Fibroblast of skin of back (primary cell): Measurements from ENCODE around the gene FAM156B. TPM values are rescaled to one million over a fixed set of nuclear protein-coding genes. Genes with fewer than 3 reads are reported as not detected.
"Not testable (repeated sequence)": the region's sequence is repeated elsewhere in the genome, so short reads cannot be mapped to it uniquely, and the experiment has no call there.

Experiments
- DNase-seq: peaks from one replicate; pipeline ENCODE4 v3.0.0-alpha.2; 2013
- polyA plus RNA-seq, 2 experiments: library from polyadenylated mRNA; unstranded; fragments of 120-200 nt; gene quantifications; one replicate each; pipeline ENCODE4 v1.2.1, GENCODE V29; 2013; ENCODE audit not compliant: insufficient read length in 2 of 2

FAM156B gene, protein sequence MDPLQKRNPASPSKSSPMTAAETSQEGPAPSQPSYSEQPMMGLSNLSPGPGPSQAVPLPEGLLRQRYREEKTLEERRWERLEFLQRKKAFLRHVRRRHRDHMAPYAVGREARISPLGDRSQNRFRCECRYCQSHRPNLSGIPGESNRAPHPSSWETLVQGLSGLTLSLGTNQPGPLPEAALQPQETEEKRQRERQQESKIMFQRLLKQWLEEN
- polyA plus RNA-seq (2013, experiment 1 of 2; ENCODE audit: insufficient read length), result 19.2 TPM
- polyA plus RNA-seq (2013, experiment 2 of 2; ENCODE audit: insufficient read length), result 15.0 TPM

DNA sequence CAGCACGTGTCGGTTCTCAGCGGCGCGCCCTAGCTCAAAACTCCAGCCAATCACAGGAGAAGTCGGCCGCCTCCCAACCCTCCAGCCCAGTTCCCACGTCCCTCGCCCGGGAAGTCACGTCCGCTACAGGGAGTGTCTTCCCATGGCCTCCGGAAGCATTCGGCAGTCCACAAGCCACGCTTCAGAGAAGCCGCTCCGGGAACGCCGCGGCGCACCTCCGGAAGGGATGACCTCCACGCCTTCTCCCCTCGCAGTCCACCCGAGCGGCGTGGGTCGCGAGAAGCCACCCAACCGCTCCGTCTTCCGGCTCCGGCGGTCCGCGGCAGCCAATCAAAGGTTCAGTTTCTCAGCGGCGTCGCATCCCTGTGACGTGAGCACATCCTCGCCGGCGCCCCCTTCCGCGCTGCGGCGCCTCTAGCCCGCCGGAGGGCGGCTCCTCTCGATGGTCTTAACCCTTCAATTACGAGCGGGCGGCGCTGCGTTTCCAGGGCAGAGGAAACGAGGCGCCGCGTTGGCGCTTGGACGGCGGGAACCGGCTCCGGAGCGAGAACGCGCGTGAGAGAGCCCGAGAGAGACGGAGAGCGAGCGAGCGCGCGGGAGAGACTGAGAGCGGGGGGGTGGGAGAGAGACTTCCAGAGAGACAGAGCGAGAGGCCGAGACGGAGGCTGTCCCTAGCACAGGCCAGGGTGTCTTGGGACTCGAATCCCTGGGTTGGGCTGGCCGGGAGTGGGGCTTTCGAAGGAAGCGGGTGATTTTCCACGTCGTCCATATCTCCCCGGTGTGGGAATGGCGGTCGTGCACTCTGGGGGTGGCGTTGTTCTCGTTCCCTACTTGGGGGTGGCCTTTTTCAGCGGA, at the start of gene FAM156B:
Gene FAM156B (plus strand): TSS at position 476 of the 855 bp plus-strand sequence. CDS start 9,896 bp downstream, outside the sequence.
- not testable (repeated sequence) for DNase-seq

DNA sequence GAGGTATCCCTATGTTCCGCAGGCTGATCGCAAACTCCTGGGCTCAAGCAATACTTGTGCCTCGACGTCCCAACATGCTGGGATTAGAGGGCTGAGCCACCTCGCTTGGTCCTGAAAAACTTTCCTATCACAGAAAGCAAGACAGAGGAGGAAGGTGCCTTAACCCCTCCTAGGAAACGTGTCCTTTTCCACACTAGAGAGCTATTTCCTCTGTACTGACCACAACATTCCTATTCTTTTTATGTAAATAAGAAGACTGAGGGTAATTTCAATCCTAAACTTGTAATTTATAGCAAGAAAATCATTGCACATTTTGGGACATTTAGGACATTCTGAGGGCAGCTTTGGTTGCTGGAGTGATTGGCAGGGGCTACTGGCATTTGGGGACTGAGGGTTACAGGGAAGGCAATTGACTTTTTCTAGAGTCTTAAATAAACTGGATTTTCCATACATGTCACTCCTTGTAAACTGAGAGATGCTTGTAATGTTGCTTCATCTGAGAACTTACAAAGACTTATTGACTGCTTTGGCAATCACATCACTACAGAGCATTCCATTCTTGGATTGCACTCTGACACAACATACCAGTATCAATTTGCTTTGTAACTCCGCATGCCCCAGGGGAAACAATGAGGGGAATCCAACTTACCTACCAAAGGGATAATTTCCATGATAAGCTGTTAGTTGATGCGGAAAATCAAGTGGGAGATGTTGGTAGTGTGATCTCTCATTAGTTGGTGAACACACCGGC, 44.8 kb upstream of the FAM156B start:
- DNase-seq, result peak; percentile 54

DNA sequence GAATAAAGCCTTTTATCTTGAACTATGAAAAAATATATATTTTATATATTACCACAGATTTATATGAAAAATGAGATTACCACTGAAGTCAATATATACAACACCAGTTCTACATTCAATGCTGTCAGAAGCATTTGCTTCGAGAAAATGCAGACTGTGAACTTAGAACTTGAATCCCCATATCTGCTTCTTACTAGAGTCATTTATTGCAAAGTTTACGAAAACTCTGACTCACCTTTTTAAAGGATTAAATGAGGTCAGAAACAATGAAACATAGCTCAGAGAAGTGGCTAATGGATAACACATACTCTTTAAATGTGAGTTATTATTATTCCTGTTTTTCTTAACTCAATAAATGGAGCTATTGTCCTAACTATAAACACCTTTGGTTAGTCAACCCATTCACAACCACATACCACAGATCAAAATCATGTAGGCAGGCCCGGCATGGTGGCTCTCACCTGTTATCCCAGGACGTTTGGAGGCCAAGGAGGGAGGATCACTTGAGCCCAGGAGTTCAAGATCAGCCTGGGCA, 40.1 kb upstream of the FAM156B start:
- not testable (repeated sequence) for DNase-seq

DNA sequence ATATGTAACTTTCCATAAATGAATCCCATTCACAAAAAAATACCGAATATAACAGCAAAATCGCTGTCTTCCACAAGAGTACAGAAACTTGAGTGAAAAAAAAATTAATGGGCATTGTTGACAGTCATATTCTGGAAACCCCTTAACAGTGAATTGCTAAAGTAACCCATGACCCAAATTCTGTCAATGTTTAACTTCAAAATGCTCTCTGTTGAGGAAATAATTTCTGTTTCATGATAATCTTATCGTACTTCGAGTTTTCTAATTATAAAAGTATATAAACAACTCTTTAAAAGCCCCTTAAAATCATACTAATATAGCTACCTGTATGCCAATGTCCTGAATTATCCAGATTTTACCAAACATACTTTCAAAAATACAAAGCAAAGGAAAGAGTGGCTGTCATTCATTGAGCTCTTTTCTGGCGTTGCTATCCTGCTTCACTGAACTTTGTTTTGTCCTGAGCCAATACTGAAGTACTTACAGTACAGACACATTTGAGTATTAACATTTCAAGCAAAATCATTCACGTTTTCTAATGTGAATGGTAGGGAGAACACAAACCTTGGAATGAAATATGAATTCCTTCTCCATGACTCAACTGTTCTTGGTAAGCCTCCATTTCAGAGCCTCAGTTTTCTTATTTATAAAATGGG, 31.7 kb upstream of the FAM156B start:
- DNase-seq, result peak; percentile 8

DNA sequence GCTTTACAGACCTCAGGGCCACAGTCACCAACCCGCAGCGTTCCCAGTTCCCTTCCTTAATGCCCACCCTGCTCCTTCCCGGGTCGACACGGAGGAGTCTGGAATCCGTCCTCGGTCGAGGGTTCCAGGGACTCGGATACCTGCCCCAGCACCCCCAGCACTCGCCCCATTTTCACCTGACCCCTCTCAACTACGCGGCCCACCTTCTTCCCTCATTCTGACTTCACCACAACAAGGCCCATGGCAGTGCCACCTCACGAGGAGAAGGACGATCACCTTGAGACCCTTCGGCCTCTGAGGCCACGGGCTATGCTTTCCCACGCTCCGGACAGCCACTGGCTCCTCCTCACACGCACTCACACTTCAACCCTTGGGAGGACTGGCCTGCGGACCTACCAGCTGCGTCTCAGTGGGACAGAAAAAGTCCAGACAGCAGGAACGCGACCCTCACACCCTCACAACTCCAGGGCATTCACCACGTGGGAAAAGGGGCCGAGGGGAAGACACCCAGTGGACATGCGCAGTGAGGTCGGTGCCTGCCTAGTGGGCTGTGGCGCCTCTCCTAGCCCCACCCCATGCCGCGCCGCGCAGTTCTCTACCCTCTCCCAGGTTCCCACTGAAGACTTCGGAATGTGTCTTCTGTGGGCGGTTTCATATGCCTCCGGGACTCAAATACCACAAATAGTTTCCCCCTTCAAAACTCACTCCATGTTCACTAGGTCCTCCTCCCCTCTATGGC, 29.4 kb upstream of the FAM156B start, which contains the start of gene XAGE3:
Gene XAGE3 (minus strand): TSS at position 474 of the 739 bp plus-strand sequence. CDS start 950 bp downstream, outside the sequence.
- no peak for DNase-seq

DNA sequence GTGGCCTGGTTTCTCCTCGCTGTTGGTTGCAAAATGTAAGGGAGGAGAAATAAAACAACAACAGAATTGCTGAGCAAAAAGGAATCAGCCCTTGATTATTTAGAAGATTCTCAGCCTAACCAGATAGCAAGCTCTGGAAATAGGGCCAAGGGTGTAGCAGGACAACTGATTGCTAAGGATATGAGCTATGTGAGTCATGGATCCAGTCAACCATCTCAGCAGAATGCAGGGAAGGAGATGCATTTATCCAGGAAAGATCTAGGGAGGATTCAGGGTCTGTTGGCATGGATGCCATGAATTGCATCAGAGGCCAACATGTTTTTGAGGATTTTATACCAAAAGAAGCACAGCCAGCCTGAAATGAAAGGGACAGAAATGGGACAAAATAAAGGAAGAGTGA, 27.1 kb upstream of the FAM156B start:
- DNase-seq, result no peak

DNA sequence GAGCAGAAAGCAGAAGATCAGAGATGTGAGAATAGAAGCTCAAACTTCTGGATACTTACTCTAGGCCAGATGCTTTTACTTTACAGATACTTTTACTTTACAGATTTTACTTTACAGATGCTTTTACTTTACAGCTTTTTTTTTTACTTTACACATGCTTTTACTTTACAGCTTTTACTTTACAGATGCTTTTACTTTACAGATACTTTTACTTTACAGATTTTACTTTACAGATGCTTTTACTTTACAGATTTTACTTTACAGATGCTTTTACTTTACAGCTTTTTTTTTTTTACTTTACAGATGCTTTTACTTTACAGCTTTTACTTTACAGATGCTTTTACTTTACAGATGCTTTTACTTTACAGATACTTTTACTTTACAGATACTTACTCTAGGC, 23.3 kb upstream of the FAM156B start:
- not testable (repeated sequence) for DNase-seq

DNA sequence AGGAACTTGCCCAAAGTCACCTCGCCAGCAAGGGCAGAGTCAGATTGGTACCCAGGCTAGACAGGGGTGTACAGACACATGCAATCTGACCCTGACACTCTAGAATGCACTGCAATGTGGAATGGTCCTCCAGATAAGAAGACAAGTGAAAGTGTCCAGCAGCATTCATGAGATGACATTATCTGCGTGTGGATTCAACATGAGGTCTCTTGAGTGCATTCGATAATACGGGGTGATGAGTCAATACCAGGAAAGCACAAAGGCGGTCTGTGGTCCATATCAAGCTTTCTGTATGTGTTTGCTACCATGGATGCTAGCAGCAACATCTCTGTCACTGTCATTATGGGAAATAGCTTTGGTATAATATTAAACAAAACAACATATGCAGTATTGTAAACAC, 22.5 kb upstream of the FAM156B start:
- no peak for DNase-seq

DNA sequence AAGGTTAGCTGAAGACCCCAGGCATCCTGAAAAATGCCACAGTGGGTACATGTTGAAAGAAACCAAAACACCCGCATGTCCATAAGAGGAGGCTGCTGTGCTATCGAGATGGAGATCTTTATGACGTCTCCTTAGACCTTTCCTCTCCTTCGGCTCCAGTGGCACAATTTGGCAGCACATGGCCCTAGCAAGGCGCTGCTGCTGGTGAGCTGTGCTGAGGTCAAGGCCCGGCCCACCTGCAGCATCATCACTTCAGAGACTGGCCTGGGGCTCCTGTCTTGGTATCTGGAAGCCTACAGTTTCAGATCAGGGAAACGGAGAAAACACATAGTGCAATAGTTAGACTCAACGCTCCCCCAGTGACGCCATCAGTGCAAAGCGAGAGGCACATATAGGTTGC, 21.7 kb upstream of the FAM156B start:
- not testable (repeated sequence) for DNase-seq

DNA sequence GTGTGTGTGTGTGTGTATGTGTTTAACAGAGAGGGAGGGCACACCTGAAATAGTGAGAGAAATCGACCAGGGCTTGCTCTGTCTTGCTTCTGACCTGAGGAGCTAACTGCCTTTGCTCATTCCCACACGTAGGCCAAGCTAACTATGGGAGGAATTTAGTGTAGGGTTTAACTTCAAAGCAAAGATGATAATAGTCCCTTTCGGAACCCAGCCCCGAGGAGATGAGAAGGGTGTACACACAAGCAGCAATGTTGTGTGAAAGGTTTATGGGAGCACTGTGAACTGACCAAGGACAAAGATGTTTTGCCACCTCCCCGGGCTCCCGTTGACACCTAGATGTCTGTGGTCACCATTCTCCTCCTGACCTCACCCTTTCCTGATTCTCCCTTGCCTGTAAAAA, 20.7 kb upstream of the FAM156B start:
- not testable (repeated sequence) for DNase-seq

DNA sequence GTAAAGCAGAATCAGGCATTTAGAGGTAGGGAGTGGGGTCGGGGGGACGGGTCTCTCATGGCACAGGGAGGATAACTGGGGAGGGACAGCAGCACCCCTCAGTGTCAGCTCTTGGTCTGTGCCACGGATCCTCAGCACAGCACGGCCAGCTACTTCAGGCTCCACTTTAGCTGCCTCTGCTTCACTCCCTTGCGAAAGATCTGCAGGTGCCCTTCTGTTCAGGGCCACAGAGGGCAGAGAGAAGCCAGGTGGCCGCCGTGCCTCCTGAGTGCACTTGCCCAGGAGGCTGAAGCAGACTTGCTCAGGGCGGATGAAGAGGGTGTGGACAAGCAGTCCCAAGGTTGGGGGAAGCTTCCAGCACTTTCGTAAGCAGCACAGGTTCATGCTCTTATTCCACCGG, 9.7 kb upstream of the FAM156B start:
- not testable (repeated sequence) for DNase-seq

DNA sequence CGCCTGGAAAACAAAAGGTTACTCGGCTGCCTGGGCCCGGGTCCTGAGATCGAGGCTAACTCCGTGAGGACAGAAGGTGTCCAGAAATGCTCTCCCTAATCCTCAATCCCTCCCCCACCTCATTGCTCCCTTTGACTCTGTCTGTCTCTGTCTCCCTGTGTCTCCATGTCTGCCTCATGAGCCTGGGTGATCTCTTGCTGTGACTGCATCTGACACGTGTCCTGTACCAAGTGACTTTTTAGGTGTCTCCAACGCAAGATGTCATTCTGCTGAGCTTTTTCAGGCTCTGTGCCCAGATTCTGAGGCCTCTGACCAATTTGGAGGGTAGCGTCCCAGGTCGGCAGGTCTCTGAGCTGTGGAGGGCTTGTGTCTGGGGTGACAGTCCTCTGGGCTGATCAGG, 9.0 kb upstream of the FAM156B start:
- DNase-seq, result not testable (repeated sequence)

DNA sequence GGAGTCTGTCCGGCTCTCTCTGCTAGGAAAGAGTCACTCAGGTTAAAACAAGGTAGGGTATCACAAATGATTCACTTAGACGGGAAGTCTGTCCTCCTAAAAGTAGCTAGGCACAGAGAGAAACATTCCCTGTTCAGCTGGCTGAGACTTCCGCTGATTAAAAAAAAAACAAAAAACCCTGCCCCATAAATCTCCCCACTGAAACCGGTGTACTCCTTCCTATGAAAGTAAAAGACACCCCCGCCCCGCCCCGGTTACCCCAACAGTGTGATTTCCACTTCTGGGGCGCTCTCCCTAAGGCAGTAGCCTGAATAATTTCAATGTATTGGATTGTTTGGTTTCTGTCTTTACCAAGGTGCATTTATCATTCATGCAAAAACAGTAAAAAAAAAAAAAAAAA, 692 bp upstream of the FAM156B start:
- not testable (repeated sequence) for DNase-seq

DNA sequence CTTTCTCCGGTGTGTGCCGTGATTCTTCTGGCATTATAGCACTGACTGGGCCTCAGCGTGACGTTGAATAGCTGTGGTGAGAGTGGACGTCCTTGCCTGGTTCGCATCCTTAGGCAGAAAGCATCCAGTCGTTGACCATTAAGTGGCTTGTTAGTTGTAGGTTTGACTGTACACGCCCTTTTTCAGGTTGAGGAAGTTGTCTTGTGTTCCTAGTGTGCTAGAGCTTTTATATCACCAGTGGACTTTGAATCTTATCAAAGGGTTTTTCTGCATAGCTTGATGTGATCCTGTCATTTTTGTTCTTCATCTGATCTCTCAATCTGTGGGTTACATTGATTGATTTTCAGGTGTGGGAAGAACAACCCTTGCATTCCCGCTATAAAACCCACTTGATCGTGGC, 8.4 kb downstream of the FAM156B start:
- DNase-seq, result not testable (repeated sequence)

DNA sequence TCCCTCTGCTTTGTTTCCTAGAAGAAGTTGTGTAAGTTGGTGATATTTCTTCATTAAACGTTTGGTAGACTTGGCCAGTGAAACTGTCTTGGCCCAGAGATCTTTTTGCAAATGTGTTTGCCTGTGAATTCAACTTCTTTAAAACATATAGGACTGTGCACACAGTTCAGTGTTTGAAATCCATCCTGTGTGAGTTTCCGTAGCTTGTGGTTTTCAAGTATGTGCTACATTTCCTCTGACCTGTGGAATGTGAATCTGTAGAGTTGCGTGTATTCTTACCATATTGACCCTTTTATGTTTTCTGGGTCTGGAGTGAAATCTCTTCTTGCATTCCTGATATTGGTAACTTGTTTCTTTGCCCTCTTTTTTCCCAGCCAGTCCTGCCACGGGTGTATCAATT, 8.9 kb downstream of the FAM156B start:
- not testable (repeated sequence) for DNase-seq

DNA sequence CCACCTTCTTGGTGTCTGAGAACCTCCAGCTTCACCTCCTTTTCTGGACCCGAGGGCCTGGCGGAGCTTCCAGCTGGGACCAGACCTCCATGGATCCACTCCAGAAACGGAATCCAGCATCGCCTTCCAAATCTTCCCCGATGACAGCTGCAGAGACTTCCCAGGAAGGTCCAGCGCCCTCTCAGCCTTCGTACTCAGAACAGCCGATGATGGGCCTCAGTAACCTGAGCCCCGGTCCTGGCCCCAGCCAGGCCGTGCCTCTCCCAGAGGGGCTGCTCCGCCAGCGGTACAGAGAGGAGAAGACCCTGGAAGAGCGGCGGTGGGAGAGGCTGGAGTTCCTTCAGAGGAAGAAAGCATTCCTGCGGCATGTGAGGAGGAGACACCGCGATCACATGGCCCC, 10.0 kb downstream of the FAM156B start:
- DNase-seq, result not testable (repeated sequence)

DNA sequence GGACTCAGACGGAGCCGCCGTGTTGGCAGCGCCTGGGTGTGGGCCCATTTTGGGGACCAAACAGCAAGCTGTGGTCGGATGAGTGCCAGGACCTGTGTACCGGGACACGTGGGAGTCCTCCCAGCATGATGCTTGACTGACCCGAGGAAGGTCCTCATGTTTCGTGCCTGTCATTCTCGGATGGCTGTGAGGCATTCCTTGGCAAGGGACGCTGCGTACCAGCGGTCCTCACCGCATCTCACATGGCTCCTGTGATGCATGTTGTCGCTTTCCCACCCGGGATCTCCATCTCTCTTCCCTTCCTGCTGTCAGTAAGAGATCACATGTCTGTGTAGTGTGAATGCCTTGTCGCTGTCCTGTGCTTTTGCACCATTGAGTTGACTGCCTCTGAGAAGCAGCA, 10.8 kb downstream of the FAM156B start:
- DNase-seq, result not testable (repeated sequence)

DNA sequence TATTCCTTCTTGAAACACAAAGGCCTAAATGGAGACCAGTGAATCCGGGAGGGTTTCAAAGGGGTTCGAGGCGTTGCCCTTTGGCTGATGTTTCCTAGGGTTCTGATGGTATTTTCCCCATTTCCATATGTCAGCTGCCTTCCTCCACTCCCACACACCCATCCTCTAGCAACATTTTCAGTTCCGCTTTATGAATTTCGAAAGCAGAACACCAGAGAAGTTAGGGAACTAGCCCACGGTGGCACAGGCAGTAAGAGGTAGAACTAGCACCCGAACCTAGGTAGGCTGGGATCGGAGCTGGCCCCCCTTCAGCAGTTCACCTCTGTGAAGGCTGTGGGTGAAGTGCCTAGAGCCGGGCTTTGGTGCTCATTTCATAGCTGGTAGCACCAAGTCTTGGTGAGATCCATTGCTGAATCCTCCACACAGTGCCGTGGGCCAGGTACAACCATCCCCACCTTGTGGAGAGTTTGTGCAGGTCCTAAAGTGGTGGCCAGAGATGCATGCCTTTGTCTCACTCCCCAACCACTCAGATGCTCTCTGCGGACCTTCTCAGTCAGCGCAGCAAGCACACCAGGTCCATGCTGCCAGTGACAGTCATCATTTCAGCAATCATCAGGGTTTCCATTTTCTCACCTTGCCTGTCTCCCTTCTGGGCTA, 12.3 kb downstream of the FAM156B start:
- not testable (repeated sequence) for DNase-seq

DNA sequence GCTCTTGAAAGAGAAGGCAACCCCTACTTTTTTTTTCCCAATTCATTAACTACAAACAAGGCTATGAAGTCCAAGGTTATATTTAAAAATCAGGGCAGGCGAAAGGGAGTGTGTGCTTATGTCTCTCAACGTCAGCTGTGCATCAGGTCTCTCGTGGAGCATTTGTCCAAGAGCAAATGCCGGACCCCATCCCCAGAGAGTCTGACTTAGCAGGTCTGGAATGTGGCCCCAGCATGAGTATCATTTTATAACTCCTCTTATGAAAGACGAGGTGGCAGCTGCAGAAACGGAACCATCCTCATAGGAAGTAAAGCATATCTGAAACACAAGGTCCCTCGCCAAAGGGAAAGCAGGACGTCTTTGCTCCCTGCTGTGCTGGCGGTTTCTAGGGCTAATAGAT, 16.6 kb downstream of the FAM156B start:
- not testable (repeated sequence) for DNase-seq

DNA sequence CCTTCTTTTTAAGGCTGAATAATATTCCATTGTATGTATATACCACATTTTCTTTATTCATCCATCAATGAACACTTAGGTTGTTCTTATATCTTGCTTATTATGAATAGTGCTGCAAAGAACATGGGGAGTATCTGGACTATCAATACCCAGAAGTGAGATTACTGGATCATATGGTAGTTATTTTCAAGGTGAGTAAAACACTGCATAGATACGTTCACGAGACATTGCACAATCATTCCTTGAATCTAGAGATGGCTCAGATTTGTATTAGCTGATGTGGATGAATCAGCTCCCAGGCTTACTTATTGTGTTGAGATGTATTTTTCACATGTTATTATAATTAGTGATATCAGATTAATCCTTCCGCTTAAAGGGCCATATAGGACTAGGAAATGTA, 17.6 kb downstream of the FAM156B start:
- DNase-seq, result not testable (repeated sequence)
